ENCODE data around the gene LAMA2.

Gene LAMA2

GRCh38 chr6:129381885-129382284 is 498.9 kb downstream of the LAMA2 start:
- Histone ChIP-seq H3K4me2 (ENCODE audit: low read length) (no peak overlapping the region), H3K27me3 (ENCODE audit: low read depth, low read length) (peaks cover 6% of the 10 kb centered on the region; the same call in 1 of the 2 replicates)
- TF ChIP-seq EZH2phosphoT487 (IDR thresholded peaks at IDR 0.05; ENCODE audit: low read depth) (no peak), CTCF (IDR thresholded peaks at IDR 0.05; ENCODE audit: low read depth, low read length) (no peak)

GRCh38 chr6:129382916-129383315 is 500.0 kb downstream of the LAMA2 start:
- no peak overlapping the region for H3K4me3 ChIP-seq (ENCODE audit: low read length)
- TF ChIP-seq EZH2phosphoT487 (IDR thresholded peaks at IDR 0.05; ENCODE audit: low read depth) (no peak), CTCF (IDR thresholded peaks at IDR 0.05; ENCODE audit: low read depth, low read length) (no peak)
- H3K4me2 ChIP-seq (ENCODE audit: low read length) = no peak overlapping the region

More at GRCh38 chr6:129381885-129382284, 498.9 kb downstream of the LAMA2 start:
- no peak overlapping the region for H3K27ac ChIP-seq (ENCODE audit: low read length)
- no peaks in the 10 kb centered on the region for H4K20me1 ChIP-seq (ENCODE audit: insufficient read depth, low read length)
- no peaks in the 10 kb centered on the region for H3K4me1 ChIP-seq (ENCODE audit: low read length)
- H3K79me2 ChIP-seq (ENCODE audit: low read length) = no peaks in the 10 kb centered on the region
- H3K4me3 ChIP-seq (ENCODE audit: low read length) = no peak overlapping the region
- no peaks in the 10 kb centered on the region for H3K9me3 ChIP-seq (ENCODE audit: insufficient read depth, low read length)
- no peak overlapping the region for H3K9ac ChIP-seq (ENCODE audit: low read length)
- H2AFZ ChIP-seq (ENCODE audit: low read depth, low read length) = no peak overlapping the region
- H3K36me3 ChIP-seq (replicated peaks; ENCODE audit: low read depth, low read length) = no peaks in the 10 kb centered on the region

GRCh38 chr6:129385117-129385516 is 502.2 kb downstream of the LAMA2 start:
- Histone ChIP-seq H3K4me3 (ENCODE audit: low read length) (no peak overlapping the region), H3K27me3 (ENCODE audit: low read depth, low read length) (peaks cover 6% of the 10 kb centered on the region; the same call in 1 of the 2 replicates), H3K27ac (ENCODE audit: low read length) (no peak overlapping the region), H3K4me1 (ENCODE audit: low read length) (no peaks in the 10 kb centered on the region), H3K79me2 (ENCODE audit: low read length) (no peaks in the 10 kb centered on the region), H3K9ac (ENCODE audit: low read length) (no peak overlapping the region), H3K4me2 (ENCODE audit: low read length) (no peak overlapping the region), H4K20me1 (ENCODE audit: insufficient read depth, low read length) (no peaks in the 10 kb centered on the region), H2AFZ (ENCODE audit: low read depth, low read length) (no peak overlapping the region), H3K9me3 (ENCODE audit: insufficient read depth, low read length) (no peaks in the 10 kb centered on the region), H3K36me3 (replicated peaks; ENCODE audit: low read depth, low read length) (no peaks in the 10 kb centered on the region)
- TF ChIP-seq CTCF (IDR thresholded peaks at IDR 0.05; ENCODE audit: low read depth, low read length) (no peak), EZH2phosphoT487 (IDR thresholded peaks at IDR 0.05; ENCODE audit: low read depth) (no peak)

More at GRCh38 chr6:129382916-129383315, 500.0 kb downstream of the LAMA2 start:
- H3K36me3 ChIP-seq (replicated peaks; ENCODE audit: low read depth, low read length) = no peaks in the 10 kb centered on the region
- no peaks in the 10 kb centered on the region for H4K20me1 ChIP-seq (ENCODE audit: insufficient read depth, low read length)
- H3K79me2 ChIP-seq (ENCODE audit: low read length) = no peaks in the 10 kb centered on the region
- no peak overlapping the region for H2AFZ ChIP-seq (ENCODE audit: low read depth, low read length)
- H3K9me3 ChIP-seq (ENCODE audit: insufficient read depth, low read length) = no peaks in the 10 kb centered on the region
- H3K9ac ChIP-seq (ENCODE audit: low read length) = no peak overlapping the region
- no peak overlapping the region for H3K27ac ChIP-seq (ENCODE audit: low read length)
- H3K27me3 ChIP-seq (ENCODE audit: low read depth, low read length) = peaks cover 6% of the 10 kb centered on the region; the same call in 1 of the 2 replicates
- H3K4me1 ChIP-seq (ENCODE audit: low read length) = no peaks in the 10 kb centered on the region

GRCh38 chr6:129390900-129391299 is 508.0 kb downstream of the LAMA2 start:
- Histone ChIP-seq H3K4me2 (ENCODE audit: low read length) (no peak overlapping the region), H3K4me1 (ENCODE audit: low read length) (peaks cover 13% of the 10 kb centered on the region), H4K20me1 (ENCODE audit: insufficient read depth, low read length) (no peaks in the 10 kb centered on the region), H2AFZ (ENCODE audit: low read depth, low read length) (no peak overlapping the region), H3K4me3 (ENCODE audit: low read length) (no peak overlapping the region), H3K27me3 (ENCODE audit: low read depth, low read length) (no peaks in the 10 kb centered on the region), H3K9ac (ENCODE audit: low read length) (no peak overlapping the region), H3K9me3 (ENCODE audit: insufficient read depth, low read length) (no peaks in the 10 kb centered on the region), H3K79me2 (ENCODE audit: low read length) (no peaks in the 10 kb centered on the region), H3K27ac (ENCODE audit: low read length) (no peak overlapping the region), H3K36me3 (replicated peaks; ENCODE audit: low read depth, low read length) (no peaks in the 10 kb centered on the region)
- TF ChIP-seq CTCF (IDR thresholded peaks at IDR 0.05; ENCODE audit: low read depth, low read length) = no peak
- no peak for TF ChIP-seq EZH2phosphoT487 (IDR thresholded peaks at IDR 0.05; ENCODE audit: low read depth)
